Stimulated activated CD4-positive, alpha-beta T cell treated with anti-CD3 and anti-CD28 coated beads, Interleukin-4, amount 100 ng/mL, for 4 hours (primary cell): ENCODE measurements around the gene CUBN.
"Not testable (repeated sequence)": the region's sequence is repeated elsewhere in the genome, so short reads cannot be mapped to it uniquely, and the experiment has no call there.

ENCODE experiments used
- DNase-seq, 2 experiments: peaks; one replicate each; pipeline ENCODE4 v3.0.0-alpha.2; 2020

The CUBN gene

GRCh38 chr10:16853809-16854208 is 275.8 kb downstream of the CUBN start:
- DNase-seq, result no peak

GRCh38 chr10:16853201-16853600 is 276.4 kb downstream of the CUBN start:
- DNase-seq, result no peak

GRCh38 chr10:16852624-16853023 is 277.0 kb downstream of the CUBN start:
- DNase-seq, result no peak

- DNase-seq, result no peak
Measured at GRCh38 chr10:16848562-16849154, 281.0 kb downstream of the CUBN start.

GRCh38 chr10:16847644-16848043 is 282.0 kb downstream of the CUBN start:
- no peak for DNase-seq

- no peak for DNase-seq
Measured at GRCh38 chr10:16845248-16845647, 284.4 kb downstream of the CUBN start.

- DNase-seq, result no peak
Measured at GRCh38 chr10:16843252-16843870, 286.2 kb downstream of the CUBN start.

- DNase-seq, result peak; percentile 15 to 56
Measured at GRCh38 chr10:16835228-16835627, 294.4 kb downstream of the CUBN start.

- no peak for DNase-seq
Measured at GRCh38 chr10:16832351-16833080, 297.1 kb downstream of the CUBN start.

- DNase-seq, result no peak
Measured at GRCh38 chr10:16828701-16829175, 300.9 kb downstream of the CUBN start.

GRCh38 chr10:16828114-16828568 is 301.5 kb downstream of the CUBN start:
- peak; percentile 34 to 48 for DNase-seq

GRCh38 chr10:16827474-16827873 is 302.1 kb downstream of the CUBN start:
- DNase-seq, result not testable (repeated sequence)

- DNase-seq, result no peak
Measured at GRCh38 chr10:16822726-16823360, 306.8 kb downstream of the CUBN start.

- DNase-seq, result no peak
Measured at GRCh38 chr10:16822027-16822426, 307.6 kb downstream of the CUBN start.

- no peak for DNase-seq
Measured at GRCh38 chr10:16820421-16820820, 309.2 kb downstream of the CUBN start.

GRCh38 chr10:16820018-16820417 is 309.6 kb downstream of the CUBN start:
- DNase-seq, result no peak

- no peak for DNase-seq
Measured at GRCh38 chr10:16819436-16819835, 310.2 kb downstream of the CUBN start.

- no peak for DNase-seq
Measured at GRCh38 chr10:16819026-16819425, 310.6 kb downstream of the CUBN start.

GRCh38 chr10:16817125-16818019 is 312.2 kb downstream of the CUBN start, which contains the start of gene RSU1:
Gene RSU1 (minus strand): TSS chr10:16817424. CDS start chr10:16817081, 343 bp downstream.
- DNase-seq, result peak; percentile 99 to 100

- DNase-seq, result no peak
Measured at GRCh38 chr10:16816830-16817124, 312.8 kb downstream of the CUBN start.

GRCh38 chr10:16816171-16816570 is 313.4 kb downstream of the CUBN start:
- DNase-seq, result no peak

- no peak for DNase-seq
Measured at GRCh38 chr10:16814012-16814411, 315.6 kb downstream of the CUBN start.

- no peak for DNase-seq
Measured at GRCh38 chr10:16812676-16813075, 316.9 kb downstream of the CUBN start.
